HG03378 (cell line): Measurements from ENCODE around the gene PTGDS.

Source experiments
- ATAC-seq: cut with Tn5 transposase; IDR thresholded peaks from one replicate; pipeline ENCODE4 v1.9.1; 2021; ENCODE audit warnings: mild to moderate bottlenecking, moderate library complexity; ENCODE audit not compliant: unreplicated experiment

The PTGDS gene

GRCh38 chr9:137007108-137007815, 30.0 kb downstream of the PTGDS start:
- no peak for ATAC-seq

DNA sequence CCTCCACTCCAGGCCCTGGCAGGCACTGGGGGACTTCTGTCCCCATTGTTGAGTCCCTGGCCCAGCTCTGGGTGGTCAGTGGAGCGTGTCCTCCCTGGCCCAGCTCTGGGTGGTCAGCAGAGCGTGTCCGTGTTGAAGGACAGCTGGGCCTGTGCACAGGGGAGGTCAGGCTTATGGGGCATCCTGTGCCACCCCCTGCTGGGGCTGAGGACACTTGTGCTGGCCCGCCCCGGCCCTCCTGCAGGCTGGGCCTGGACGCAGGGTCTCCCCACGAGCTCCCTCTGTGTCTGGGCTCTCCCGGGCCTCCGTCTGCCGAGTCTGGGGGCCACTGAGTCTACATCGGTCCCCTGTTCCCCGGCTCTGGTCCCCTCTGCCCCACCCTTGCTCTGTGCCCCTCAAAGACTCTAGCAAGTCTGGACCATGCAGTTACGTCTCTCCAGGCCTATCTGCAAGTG, 30.5 kb downstream of the PTGDS start:
- no peak for ATAC-seq

- ATAC-seq = no peak
Observed at GRCh38 chr9:137008312-137008711, 31.0 kb downstream of the PTGDS start.

DNA sequence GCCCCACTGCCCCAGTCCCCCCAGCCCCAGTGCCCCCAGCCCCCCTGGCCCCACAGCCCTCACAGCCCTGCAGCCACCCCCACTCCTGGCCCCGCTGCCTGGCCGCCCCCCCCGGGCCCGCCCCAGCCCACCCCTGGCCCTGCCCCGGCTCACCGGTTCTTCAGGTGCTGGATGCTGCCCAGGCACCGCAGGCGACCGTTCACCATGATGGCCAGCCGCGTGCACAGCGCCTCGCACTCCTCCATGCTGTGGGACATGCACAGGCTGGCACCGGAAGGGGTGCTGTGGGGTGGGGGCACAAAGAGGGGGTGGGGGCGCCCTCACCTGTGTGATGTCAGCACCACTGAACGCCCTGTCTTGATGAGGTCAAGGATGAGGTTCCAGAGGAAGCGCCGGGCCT, 31.9 kb downstream of the PTGDS start:
- ATAC-seq = no peak

- no peak for ATAC-seq
Observed at GRCh38 chr9:137009938-137010732, 32.8 kb downstream of the PTGDS start.

DNA sequence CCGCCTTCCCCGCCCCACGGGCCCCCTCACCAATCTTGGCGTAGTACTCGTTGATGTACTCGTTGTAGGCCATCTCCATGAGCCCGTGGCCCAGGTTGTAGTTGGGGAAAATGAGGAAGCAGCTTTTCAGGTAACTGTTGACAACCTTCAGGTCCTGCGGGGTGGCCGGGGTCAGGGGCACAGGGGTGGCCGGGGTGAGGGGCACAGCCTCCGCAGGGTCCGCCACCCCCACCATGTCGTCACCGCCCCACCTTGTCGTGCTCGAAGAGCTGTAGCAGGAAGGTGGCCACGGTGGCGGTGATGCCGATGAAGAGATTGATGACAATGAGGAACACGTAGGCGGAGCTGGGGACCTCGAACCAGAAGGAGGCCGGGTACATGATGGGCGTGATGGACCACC, 33.9 kb downstream of the PTGDS start:
- ATAC-seq = no peak

DNA sequence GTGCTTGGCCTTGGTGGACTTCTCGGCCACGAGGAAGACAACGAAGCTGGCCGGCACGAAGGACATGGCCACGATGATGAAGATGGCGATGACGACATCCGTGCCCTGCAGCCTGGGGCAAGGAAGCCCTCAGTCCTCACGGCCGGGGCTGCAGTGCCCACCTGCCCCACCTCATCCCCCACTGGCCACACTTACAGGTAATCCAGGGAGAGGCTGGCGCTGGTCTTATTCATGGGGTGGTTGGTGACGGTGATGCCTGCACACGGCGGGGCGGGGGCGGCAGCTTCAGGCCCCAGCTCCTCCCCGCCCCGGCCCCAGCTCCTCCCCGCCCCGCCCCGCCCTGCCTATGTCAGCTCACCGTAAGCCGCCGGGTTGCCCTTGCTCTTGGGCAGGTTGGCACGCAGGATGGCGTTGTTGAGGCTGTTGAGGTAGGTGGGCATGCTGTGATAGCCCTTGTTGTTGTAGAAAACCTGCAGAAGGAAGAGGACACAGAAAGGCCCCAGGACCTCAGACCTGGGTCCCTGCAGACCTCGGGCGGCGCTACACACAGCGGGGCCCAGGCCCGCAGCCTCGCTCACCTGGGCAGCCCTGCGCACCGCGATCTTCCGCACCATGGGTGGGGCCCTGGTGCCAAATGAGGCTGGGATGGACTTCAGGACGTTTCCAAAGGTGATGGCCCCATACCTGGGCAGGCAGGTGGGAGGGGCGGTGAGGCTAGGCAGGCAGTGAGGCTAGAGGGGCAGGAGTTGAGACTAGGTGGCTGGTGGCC, 34.8 kb downstream of the PTGDS start:
- no peak for ATAC-seq

DNA sequence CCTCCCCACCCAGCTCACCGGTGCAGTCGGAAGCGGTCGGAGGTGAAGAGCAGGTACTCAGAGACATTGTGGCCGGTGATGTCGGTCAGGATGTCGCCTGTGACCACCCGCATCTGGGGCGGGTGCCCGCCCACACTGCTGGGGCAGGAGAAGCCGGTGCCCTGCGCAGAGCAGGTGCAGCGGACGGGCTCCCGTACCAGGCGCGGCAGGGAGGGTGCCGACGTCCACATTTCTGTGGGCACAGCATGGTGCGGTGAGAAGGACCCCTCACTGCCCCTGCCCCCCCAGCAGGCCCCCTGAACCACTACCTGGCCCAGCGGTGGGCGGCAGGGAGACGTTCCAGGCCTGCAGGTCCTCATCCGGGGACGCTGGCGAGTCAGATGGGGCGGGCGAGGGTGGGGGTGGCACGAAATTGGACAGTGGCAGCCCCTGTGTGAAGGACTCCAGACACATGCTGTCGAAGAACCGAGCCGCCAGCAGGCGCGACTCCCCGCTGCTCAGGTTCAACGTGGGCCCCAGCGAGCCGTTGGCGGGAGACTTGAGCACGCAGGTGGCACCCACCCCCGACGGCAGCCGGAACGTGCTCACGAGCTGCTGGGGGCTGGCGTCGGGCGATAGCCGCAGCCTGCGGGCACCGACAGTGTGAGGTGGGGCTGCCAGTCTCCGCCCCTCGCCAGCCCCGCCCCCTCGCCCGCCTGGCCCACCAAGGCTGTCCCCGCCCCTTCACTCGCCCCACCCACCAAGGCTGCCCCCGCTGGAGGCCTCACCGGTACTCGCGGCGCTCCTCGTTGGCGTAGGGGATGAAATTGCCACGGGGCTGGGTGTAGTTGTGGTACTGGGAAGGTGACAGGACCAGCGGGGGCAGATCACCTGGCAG, 35.6 kb downstream of the PTGDS start:
- no peak for ATAC-seq

DNA sequence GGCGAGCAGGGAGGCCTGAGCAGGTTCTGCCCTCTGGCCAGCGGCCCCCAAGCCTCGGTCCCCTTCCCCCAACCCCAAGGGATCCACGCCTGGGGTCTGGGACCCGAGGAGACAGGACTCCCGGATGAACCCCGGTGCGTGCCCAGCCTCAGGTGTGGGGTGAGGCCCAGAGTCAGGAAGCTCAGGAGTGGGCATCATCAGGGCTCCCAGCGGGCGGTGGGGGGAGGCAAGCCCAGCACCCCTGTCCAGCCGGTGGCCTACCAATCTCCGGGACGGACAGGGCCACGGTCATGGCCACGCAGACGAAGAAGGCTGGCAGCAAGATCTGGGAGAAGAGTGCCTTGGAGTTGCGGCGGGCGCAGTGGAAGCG, 36.3 kb downstream of the PTGDS start:
- ATAC-seq = no peak

GRCh38 chr9:137014166-137014565, 36.9 kb downstream of the PTGDS start:
- ATAC-seq = no peak

GRCh38 chr9:137014776-137015539, 37.7 kb downstream of the PTGDS start:
- ATAC-seq = no peak

DNA sequence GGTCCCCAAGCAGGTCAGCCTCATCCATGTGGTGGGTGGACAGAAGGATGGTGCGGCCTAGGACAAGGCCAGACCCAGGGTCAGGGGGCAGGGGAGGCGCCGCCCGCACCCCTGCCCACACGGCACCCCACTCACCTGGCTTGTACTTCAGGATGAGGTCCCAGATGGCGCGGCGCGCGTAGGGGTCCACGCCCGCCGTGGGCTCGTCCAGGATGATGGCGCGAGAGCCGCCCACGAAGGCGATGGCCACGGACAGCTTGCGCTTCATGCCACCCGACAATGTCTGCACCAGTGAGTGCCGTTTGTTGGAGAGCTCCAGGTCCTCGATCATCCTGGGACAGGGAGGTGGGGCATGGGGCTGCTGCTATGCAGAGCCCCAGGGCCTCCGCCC, 38.2 kb downstream of the PTGDS start:
- no peak for ATAC-seq

- no peak for ATAC-seq
Observed at GRCh38 chr9:137015976-137016375, 38.7 kb downstream of the PTGDS start.

DNA sequence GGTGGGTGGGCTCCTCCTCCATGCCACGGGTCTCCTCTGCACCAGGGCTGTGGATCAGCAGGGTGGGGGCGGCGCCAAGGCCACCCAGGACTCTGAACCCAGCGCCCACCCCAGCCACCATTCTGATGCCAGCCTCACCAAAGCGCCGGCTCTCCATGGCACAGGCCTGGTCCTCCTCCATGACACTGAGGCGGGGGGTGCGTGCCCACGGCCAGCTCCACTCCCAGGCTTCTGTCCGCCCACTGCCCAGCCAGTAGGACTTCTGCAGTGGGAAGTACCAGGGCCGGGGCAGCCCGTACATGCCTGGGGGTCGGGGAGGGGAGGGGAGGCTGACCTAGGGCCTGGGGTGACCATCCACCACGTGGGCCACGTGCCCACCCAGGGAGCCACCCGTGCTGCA, 39.1 kb downstream of the PTGDS start:
- ATAC-seq = no peak

DNA sequence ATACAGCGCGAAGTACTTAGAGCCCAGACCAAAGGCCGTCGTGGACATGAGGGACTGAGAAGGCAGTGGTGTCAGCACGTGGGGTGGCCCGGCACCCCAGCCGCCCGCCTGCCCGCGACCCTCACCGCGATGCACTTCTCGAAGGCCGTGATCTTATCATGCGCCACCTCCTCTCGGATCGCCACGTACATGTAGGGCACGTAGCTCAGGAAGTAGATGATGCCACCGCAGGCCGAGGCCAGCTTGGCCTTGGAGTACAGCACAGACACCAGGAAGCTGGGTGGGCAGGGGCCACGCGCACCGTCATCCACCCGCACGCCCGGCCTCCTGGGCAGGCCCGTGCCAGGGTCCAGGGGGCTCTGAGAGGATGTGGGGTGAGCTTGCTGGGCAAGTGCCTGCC, 39.8 kb downstream of the PTGDS start:
- no peak for ATAC-seq

- no peak for ATAC-seq
Observed at GRCh38 chr9:137017791-137018497, 40.6 kb downstream of the PTGDS start.

GRCh38 chr9:137018761-137019559, 41.7 kb downstream of the PTGDS start:
- no peak for ATAC-seq

GRCh38 chr9:137019891-137020683, 42.8 kb downstream of the PTGDS start:
- no peak for ATAC-seq
